NCI-H748 (cell line): ENCODE data around the gene ACSM4.
"Not testable (repeated sequence)": the region's sequence is repeated elsewhere in the genome, so short reads cannot be mapped to it uniquely, and the experiment has no call there.

Experiments used
- DNase-seq: peaks from one replicate; lab custom pipeline; 2025; ENCODE audit not compliant: unreplicated experiment; lab: John Stamatoyannopoulos, UW

The ACSM4 gene, protein sequence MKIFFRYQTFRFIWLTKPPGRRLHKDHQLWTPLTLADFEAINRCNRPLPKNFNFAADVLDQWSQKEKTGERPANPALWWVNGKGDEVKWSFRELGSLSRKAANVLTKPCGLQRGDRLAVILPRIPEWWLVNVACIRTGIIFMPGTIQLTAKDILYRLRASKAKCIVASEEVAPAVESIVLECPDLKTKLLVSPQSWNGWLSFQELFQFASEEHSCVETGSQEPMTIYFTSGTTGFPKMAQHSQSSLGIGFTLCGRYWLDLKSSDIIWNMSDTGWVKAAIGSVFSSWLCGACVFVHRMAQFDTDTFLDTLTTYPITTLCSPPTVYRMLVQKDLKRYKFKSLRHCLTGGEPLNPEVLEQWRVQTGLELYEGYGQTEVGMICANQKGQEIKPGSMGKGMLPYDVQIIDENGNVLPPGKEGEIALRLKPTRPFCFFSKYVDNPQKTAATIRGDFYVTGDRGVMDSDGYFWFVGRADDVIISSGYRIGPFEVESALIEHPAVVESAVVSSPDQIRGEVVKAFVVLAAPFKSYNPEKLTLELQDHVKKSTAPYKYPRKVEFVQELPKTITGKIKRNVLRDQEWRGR

DNA sequence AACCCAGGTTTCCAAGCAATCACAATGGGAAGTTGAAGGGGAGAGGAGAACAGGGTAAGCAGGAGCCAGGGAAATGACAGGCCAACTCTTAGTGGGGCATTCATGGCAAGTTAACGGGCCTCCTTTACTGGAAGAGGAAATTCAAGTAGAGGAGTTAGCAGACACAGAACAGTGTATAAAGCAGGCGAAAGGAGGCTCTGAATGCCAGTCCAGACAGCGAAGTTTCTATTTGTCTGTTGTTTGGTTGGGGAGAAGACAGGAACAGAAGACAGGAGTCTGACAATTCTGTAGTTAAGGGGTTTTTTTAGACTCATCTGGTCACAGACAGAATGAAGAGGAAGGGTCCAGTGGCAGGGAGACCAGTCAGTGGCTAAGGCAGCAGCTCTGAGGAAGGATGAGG lies at the start of gene ACSM4:
Gene ACSM4, plus strand, starts transcription at position 301 of the 400 bp plus-strand sequence. CDS start 260 bp downstream, outside the sequence.
- DNase-seq: no peak

DNA sequence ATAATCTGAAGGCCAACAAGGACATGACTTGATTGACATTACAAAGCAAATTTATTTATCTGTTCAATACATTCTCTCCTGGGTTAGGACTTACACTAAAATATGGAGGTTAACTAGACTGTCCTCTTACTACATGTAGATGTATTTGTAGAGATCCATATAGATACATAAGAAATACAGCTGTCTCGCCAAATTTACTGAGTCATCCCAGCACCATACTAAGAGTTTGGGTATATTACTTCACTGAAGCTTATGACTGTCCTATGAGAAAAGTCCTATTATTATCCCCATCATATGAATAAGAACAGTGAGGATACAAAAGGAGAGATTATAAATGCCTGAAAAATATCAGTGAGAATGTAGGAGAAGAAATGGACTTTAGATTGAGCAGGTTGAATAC lies 44.8 kb upstream of the ACSM4 start:
- no peak for DNase-seq

- DNase-seq: peak; percentile 5
Observed at GRCh38 chr12:7264538-7264937, 39.3 kb upstream of the ACSM4 start.

GRCh38 chr12:7265251-7265650 lies 38.6 kb upstream of the ACSM4 start:
- no peak for DNase-seq

- DNase-seq: no peak
Observed at GRCh38 chr12:7269273-7269672, 34.6 kb upstream of the ACSM4 start.

GRCh38 chr12:7271893-7272514 lies 31.9 kb upstream of the ACSM4 start:
- DNase-seq: no peak

GRCh38 chr12:7275482-7275881 lies 28.4 kb upstream of the ACSM4 start:
- DNase-seq: not testable (repeated sequence)

DNA sequence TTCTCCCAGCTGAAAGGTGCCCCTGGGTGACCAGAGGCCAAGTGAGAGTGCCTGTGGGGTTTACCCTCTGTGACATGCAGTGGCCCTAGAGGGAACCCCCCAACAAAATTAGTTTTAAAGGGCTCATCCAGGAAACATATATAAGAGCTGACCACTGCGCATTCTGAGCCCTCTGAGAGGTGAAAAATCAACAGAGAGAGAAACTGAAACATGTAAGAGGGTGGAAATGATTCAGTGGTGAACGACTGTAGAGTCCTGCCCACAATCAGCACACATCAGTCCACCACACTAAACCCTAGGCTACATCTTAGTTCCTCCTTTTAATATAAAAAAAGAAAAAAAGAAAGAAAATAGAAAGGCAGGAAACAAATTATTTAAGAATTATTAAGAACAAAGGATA lies 21.0 kb upstream of the ACSM4 start:
- DNase-seq: no peak

DNA sequence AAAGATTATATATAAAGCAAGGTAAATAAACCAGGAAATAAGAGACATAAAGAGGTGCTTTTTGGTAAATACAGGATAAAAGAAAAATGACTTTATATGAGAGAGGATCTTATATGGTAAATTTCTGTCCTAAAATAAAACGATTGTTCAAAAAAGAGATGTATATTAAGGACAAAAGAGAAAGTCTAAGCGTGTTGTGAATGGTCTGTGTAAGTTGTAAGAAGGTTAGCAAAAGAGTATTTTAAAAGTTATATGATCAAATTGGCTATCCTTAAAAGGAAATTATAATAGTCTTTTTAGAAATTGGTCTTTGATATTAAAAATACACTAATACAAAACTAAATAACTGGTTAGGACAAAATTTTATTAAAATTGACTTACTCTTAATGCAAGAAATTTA lies 14.1 kb upstream of the ACSM4 start:
- DNase-seq: no peak

GRCh38 chr12:7290588-7290987 lies 13.3 kb upstream of the ACSM4 start:
- not testable (repeated sequence) for DNase-seq

GRCh38 chr12:7292300-7292699 lies 11.6 kb upstream of the ACSM4 start:
- no peak for DNase-seq

DNA sequence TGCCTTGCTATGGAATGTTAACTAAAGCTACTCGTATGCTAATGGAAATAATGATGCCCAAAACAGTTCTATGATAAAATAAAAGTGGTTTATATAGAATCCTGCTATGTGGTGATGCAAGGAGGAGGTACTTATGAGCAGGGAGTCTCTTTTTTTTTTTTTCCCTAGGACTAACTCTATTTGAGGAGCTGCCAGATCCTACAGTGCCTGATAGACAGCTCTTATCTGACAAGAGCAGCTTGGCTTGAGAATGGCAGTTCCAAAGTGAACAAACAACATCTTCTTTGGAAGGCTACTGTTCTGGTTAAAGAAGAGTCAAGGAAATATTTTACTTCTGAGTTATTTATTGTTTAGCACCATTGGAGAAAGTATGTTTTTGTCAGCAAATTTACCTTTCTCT lies 10.2 kb upstream of the ACSM4 start:
- DNase-seq: no peak

- DNase-seq: no peak
Observed at GRCh38 chr12:7295529-7295928, 8.3 kb upstream of the ACSM4 start.

- no peak for DNase-seq
Observed at GRCh38 chr12:7297865-7298264, 6.0 kb upstream of the ACSM4 start.

DNA sequence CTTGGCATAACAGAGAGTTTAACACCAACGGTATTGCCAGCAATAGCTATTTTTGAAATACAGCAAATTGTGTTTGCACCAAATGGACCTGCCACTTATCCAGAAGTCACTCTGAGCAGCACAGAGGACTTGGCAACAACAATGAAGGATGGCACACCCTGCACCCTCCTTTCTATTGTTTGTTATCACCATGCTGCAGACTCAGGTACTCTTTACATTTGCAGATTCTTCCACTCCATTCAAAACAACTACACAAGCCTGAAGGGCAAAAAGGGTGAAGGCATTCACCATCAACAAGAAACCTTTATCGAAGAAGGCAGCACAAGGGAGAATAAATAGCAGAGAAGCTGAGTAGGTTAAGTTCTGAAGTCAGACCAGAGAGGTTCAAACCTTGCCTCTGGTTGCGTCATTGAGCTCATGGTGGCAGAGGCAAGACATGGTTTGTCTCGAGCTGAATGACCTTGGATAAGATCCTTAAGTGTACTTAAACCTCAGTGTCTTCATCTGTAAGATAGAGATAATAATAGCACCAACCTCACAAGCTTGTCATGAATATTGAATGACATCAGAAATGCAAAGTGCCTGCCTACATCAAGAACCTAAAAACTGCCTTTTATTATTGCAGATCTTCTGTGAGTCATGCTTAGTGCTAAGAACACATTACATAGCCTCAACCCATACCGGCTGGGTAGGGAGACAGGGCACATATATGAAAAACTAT lies 1.4 kb upstream of the ACSM4 start:
- no peak for DNase-seq

- DNase-seq: no peak
Observed at GRCh38 chr12:7303230-7303629, 642 bp upstream of the ACSM4 start.

GRCh38 chr12:7304456-7304855 lies 584 bp downstream of the ACSM4 start:
- DNase-seq: no peak

DNA sequence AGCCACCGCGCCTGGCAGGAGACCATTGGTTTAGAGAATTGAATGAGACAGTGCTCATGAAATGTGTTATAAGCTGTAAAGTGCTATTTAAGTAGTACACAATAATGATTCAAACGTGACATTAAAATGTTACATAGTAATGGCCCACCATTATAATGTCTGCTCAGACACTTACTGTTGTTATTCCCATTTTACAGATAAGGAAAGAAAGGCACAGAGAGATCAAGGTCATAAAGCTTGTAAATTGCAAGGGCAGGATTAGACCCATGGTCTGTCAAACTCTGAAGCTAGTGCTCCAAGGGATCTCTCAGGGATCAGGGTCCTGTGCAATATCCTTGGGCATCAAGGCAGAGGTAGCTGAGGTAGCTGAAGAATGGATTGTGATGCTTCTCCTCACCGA lies 6.2 kb downstream of the ACSM4 start:
- no peak for DNase-seq

GRCh38 chr12:7319930-7320329 lies 16.1 kb downstream of the ACSM4 start:
- no peak for DNase-seq

DNA sequence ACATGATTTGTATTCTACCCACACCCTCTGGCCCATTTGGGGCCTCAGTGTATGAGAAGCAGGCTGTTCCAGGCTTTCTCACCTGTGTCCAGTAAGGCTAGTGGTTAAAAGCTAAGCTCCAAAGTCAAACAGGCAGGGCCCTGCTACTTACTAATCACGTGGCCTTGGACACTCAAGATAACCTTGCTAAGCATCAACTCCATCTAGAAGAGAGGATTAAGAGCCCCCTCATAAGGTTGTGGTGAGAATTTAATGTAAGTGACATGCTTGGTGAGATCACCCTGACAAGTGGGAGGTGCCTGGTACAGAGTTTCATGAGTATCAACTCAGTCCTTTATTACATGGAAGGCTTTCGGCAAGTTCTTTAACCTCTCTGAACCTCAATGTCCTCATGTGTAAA lies 17.8 kb downstream of the ACSM4 start:
- DNase-seq: no peak

GRCh38 chr12:7322599-7322998 lies 18.7 kb downstream of the ACSM4 start:
- no peak for DNase-seq

DNA sequence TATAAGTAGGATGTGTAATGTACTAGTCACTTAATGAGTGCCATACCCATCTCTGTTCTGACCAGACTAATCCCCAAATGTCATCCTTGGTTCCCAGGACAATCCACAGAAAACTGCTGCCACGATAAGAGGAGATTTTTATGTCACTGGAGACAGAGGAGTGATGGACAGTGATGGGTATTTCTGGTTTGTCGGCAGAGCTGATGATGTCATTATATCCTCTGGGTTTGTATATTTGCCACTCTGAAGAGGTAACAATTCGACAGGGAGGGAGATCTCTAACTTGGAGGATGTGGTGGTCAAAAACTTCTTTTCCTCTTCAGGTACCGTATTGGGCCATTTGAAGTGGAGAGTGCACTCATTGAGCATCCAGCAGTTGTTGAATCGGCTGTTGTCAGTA lies 20.3 kb downstream of the ACSM4 start:
- no peak for DNase-seq
